ENCODE data around the gene ENPP6.

Gene ENPP6

DNA sequence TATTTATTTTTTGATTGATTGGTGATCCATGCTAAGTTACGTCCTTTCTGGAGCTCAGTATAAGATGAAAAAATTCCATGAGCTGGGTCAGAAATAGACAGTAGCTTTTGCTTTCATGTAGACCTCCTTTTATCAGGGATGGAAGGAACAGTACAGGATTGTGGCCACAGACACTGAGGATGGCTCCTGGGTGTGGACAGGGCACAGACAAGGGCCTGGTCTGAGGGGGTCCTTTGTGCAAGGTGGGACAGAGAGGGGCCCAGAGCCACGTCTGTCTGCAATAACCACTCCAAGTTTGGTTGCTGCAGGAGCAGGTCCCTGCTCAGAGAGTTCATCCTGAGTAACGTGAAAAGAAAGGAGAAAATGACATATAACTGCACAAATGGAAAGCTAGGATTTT is 127.1 kb downstream of the ENPP6 start:
- no peak overlapping the region for H3K4me3 ChIP-seq (ENCODE audit: control insufficient read depth, low read depth, low read length)
- TF ChIP-seq, protein P1, sequence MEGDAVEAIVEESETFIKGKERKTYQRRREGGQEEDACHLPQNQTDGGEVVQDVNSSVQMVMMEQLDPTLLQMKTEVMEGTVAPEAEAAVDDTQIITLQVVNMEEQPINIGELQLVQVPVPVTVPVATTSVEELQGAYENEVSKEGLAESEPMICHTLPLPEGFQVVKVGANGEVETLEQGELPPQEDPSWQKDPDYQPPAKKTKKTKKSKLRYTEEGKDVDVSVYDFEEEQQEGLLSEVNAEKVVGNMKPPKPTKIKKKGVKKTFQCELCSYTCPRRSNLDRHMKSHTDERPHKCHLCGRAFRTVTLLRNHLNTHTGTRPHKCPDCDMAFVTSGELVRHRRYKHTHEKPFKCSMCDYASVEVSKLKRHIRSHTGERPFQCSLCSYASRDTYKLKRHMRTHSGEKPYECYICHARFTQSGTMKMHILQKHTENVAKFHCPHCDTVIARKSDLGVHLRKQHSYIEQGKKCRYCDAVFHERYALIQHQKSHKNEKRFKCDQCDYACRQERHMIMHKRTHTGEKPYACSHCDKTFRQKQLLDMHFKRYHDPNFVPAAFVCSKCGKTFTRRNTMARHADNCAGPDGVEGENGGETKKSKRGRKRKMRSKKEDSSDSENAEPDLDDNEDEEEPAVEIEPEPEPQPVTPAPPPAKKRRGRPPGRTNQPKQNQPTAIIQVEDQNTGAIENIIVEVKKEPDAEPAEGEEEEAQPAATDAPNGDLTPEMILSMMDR (IDR thresholded peaks at IDR 0.05; ENCODE audit: control insufficient read depth, insufficient read depth, low read depth, low read length, missing control alignments): no peak
- DNase-seq (ENCODE audit: low read depth): no peak

GRCh38 chr4:184080674-184081073 is 137.0 kb downstream of the ENPP6 start:
- H3K4me3 ChIP-seq (ENCODE audit: control insufficient read depth, low read depth, low read length): no peak overlapping the region
- TF ChIP-seq, protein P1 (IDR thresholded peaks at IDR 0.05; ENCODE audit: control insufficient read depth, insufficient read depth, low read depth, low read length, missing control alignments): no peak

GRCh38 chr4:184074677-184075388 is 142.8 kb downstream of the ENPP6 start:
- no peak for DNase-seq (ENCODE audit: low read depth)
- H3K4me3 ChIP-seq (ENCODE audit: control insufficient read depth, low read depth, low read length): no peak overlapping the region
- TF ChIP-seq, protein P1 (IDR thresholded peaks at IDR 0.05; ENCODE audit: control insufficient read depth, insufficient read depth, low read depth, low read length, missing control alignments): no peak

More at GRCh38 chr4:184080674-184081073, 137.0 kb downstream of the ENPP6 start:
- no peak for DNase-seq (ENCODE audit: low read depth)

DNA sequence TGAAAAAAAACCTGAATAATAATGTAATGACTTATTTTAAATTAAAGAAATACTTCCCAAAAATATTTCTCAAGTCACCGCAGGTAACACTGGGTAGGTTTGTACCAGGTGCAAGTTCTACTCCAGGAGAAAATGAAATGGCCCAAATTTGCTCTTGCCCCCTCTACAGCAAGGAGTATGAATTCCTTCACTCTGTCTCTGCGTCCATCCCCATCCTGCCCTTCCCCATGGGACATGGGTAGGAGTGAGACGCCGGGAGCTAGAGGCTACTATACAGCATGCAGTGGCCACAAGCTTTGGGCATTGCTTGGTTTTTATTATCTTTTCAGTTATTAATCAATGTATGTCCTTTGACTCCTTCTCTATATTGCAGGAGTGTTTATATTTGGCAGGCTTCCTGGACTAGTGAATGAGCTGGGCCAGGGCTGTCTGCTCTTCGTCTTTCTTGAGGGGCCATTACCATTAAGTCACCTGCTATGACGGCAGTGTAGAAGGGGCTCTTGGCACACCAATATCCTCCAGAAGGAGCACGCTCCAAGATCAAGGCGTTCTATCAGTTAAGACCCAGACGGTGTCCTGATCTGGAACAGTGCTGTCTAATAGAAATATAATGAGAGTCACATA is 149.6 kb downstream of the ENPP6 start:
- no peak overlapping the region for H3K4me3 ChIP-seq (ENCODE audit: control insufficient read depth, low read depth, low read length)
- no peak for DNase-seq (ENCODE audit: low read depth)
- TF ChIP-seq, protein P1 (IDR thresholded peaks at IDR 0.05; ENCODE audit: control insufficient read depth, insufficient read depth, low read depth, low read length, missing control alignments): no peak

DNA sequence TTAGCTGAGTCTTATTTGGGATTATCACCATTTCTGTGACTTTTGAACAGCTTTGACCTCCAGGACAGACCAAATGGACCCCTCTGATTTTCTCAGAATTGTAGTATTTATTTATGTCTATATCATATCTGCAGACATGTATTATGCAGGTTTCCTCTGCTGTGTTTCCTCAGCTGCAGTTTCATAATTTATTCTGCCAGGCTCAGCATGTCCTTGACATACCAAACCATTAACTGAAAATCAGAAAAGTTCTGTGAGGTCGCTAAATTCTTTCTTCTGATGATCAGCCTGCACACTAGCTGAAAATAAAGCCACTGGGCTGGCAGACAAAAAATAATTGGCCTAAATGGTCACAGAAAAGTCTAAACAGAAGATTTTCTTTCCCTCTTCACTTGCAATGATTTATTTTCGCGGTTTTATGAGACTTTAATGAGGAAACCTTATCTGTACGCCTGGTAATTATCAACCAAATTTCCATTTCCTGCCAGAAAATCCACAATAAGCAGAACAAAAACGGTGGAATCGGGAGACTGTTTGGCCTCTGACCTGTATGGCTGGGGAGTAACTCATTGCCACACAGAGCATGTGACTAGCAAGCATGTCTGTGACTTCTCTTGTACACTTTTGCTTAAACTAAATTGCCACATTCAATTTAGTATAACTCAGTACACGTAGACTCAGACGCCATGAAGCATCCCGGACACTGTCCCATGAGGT is 150.9 kb downstream of the ENPP6 start:
- TF ChIP-seq, protein P1 (IDR thresholded peaks at IDR 0.05; ENCODE audit: control insufficient read depth, insufficient read depth, low read depth, low read length, missing control alignments): no peak
- H3K4me3 ChIP-seq (ENCODE audit: control insufficient read depth, low read depth, low read length): no peak overlapping the region
- DNase-seq (ENCODE audit: low read depth): no peak

GRCh38 chr4:184064877-184065276 is 152.8 kb downstream of the ENPP6 start:
- TF ChIP-seq, protein P1 (IDR thresholded peaks at IDR 0.05; ENCODE audit: control insufficient read depth, insufficient read depth, low read depth, low read length, missing control alignments): no peak
- no peak overlapping the region for H3K4me3 ChIP-seq (ENCODE audit: control insufficient read depth, low read depth, low read length)
- no peak for DNase-seq (ENCODE audit: low read depth)
